Middle frontal gyrus (tissue), 1 donor: ENCODE results near the gene RNF19B.
A peak's percentile ranks its signal among the peaks of the same experiment; 100 is the strongest.
"Not testable (repeated sequence)": the region's sequence is repeated elsewhere in the genome, so short reads cannot be mapped to it uniquely, and the experiment has no call there.

ENCODE experiments used
- DNase-seq: peaks from one replicate; pipeline ENCODE4 v3.0.0-alpha.2; 2015; ENCODE audit warnings: low spot score; ENCODE audit errors: extremely low spot score

RNF19B gene, protein sequence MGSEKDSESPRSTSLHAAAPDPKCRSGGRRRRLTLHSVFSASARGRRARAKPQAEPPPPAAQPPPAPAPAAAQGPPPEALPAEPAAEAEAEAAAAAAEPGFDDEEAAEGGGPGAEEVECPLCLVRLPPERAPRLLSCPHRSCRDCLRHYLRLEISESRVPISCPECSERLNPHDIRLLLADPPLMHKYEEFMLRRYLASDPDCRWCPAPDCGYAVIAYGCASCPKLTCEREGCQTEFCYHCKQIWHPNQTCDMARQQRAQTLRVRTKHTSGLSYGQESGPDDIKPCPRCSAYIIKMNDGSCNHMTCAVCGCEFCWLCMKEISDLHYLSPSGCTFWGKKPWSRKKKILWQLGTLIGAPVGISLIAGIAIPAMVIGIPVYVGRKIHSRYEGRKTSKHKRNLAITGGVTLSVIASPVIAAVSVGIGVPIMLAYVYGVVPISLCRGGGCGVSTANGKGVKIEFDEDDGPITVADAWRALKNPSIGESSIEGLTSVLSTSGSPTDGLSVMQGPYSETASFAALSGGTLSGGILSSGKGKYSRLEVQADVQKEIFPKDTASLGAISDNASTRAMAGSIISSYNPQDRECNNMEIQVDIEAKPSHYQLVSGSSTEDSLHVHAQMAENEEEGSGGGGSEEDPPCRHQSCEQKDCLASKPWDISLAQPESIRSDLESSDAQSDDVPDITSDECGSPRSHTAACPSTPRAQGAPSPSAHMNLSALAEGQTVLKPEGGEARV

DNA sequence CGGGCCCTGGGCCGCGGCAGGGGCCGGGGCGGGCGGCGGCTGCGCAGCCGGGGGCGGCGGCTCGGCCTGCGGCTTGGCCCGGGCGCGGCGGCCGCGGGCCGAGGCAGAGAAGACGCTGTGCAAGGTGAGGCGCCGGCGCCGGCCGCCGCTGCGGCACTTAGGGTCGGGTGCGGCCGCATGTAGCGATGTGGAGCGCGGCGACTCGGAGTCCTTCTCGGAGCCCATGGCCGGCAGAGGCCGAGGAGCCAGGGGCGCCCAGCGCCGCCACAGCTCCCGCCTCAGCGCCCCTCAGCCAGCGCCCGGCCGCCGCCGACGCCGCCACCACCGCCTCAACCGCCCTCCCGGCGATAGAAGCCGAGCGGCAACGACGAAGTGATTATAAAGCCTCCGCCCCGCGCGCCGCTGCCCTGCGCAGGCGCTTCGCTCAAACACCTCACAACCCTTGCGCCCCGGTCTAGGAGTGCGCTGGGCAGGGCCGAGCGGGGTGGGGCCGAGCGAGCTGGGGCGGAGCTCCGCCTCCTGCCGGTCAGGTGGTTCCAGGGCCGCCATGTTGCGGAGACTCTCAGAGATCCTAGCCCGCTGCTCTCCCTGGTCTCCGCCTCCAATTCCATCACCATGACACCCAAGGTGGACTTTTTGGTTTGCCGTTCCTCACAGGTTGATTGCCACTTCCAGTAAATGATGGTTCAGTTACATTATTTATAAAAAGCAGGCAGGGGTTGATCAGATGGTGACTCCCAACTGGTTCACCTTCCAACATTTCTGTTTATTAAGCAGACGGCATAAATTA lies at the start of gene RNF19B:
Gene RNF19B (minus strand): TSS at position 349 of the 790 bp plus-strand sequence. CDS start 124 bp downstream, at position 225.
- DNase-seq = peak; percentile 88

DNA sequence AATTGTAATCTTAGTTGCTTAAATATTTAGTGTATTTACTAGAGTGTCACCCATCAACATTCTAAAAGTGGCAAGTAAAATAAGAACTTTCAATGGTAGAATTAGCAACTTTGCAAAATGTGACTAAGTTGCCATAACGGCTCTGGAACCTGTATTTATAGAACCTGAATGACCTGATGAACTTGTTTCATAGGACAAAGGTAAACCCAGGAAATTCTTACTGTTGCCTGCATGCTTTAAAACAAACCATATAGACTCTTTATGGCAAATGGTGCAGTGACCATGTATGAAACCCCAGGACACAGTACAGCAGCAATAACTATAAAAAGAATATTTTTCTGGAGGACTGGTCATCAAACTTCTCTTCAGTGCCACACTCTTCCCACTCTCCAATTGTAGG lies 49.2 kb upstream of the RNF19B start:
- DNase-seq = no peak

DNA sequence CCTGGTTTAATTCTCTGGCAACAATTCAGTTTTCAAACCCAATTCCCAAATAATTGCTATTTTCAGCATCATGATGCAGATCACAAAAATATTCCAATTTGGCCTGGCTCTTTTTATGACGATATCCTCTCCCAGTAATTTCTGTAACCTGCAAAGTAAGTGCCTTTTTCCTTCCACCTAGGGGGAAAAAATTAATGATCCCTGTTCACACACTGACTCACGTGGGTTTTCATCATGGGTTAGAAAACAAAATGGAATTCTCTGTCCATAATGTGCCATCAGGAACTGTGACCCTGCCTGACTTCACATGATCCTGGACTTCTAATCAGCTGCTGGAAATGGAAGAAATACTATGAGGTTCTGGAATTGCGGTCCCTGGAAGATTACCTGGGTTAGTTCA lies 47.6 kb upstream of the RNF19B start:
- DNase-seq = no peak

- no peak for DNase-seq
Observed at GRCh38 chr1:33010932-33011731, 46.5 kb upstream of the RNF19B start.

DNA sequence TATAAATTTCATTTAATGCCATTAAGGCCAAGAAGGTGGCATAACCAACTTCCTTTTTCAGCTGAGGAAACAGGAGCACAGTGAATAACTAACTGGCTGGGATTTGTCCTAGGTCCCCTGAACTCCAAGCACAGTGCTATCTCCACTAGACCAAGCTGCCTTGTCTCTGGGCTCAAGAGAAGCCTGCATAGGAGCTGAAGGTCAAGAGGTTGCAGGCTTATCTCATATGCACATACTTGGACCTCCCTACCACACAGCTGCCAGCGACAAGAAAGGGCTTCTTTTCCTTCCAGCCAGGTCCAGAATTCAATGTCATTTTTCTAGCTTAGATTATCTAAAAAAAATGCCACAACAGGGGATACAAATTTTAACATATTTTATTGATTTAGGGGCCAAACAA lies 45.0 kb upstream of the RNF19B start:
- no peak for DNase-seq

GRCh38 chr1:33008051-33008914 lies 43.7 kb upstream of the RNF19B start:
- no peak for DNase-seq

DNA sequence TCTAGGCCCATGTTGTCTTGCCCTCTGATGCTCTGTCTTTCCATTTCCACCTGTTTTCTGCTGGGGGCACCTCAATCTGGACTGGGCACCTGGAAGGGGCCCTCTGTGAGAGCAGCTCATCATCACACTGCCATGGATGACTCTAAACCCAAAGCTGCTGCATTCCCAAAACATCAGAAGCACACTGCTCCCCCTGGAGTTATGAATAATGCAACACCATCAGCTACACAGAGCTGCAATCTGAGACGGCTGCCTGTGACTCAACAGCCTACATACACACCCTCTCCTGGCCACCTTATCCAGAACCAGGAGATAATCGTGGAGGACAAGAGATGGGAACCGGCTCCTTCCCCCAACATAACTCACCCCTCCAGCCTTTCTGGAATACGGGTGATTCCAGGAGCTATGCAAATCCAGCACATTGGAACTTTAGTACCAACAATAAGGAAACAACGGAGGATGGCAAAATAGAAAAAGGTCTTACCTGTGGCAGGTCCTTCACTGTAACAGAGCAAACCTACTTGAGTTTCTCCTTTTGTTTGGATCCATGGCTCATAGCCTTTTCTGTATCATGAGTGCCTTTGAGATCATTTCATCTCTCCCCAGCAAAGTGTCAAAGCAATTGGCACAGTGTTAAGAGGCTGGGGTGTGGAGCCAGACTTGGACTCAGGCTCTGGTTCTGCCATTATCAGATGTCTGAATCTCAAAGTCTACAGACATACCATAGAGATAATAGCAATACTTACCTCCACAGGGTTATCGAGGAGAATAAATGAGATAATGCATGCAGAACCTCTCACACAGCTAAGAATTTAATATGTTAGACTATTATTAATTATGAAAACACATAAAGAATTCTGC lies 42.8 kb upstream of the RNF19B start:
- DNase-seq = peak; percentile 30

DNA sequence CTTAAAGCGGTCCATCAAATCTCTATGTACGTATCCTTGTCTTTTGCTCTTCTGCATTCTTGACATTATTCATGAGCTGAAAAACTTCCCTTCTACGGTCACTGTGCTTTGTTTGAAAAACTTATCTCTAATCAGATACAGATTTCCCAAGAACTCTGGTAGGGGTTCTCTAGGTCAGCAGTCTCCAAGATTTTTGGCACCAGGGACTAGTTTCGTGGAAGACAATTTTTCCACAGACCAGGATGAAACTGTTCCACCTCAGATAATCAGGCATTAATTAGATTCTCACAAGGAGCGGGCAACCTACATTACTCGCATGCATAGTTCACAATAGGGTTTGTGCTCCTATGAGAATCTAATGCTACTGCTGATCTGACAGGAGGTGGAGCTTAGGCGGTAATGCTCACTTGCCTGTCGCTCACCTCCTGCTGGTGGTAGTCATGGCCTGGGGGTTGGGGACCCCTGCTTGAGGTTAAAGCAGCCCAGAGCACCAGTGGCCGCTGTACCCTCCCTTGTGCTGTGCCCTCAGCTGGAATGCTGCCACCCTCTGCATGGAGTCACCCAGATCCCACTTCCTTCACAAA lies 41.3 kb upstream of the RNF19B start:
- DNase-seq = no peak

DNA sequence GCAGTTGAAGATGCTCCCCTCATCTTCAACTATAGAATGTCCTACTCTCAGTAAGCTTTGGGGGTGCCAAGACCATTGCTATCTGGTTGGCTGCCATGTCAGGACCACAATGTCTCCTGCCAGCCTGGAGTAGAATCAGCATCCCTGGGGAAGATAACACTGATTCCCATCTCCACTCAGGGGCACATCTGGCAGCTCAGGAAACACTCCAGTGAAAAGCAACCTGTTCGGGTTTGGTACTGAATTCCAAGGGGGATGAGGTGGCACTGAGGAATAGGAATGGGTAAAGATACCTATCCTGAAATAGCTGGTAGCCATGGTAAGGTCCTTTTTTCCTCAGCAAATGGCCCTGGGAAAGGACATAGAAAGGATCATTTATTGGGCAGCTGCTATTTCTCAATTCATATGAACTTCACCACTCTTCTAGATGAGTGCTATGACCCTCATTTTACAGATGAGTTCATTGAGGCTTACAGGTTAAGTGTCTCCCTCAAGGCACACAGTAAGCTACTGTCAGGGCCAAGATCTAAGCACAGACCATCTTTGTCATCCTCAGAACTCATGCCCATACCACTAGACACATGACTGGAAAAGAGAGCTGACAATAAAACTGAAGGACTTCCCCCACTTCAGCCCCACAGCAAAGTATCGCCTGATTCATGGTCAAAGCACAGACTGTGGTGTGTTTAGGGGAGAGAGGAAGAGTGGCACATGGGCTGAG lies 40.7 kb upstream of the RNF19B start:
- DNase-seq = no peak

GRCh38 chr1:33004613-33005012 lies 40.0 kb upstream of the RNF19B start:
- no peak for DNase-seq

DNA sequence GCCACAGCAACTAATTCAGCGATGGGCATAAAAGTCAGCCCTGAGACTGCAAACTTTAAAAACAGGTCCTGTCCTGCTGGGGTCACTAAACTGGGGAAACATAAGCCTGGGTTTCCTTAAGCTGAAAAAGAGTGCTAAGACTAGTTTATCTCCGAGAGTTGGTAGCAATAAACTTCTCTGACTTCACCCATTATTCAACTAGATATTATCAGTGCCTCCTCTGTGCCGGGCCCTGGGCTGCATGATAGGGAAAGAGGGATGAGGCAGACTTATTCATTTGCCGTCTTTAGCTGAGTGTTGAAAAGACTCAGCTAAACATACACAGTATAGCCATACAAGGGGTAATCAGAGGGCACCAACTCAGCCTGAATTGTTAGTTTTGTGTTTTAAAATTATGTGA lies 39.0 kb upstream of the RNF19B start:
- DNase-seq = no peak

DNA sequence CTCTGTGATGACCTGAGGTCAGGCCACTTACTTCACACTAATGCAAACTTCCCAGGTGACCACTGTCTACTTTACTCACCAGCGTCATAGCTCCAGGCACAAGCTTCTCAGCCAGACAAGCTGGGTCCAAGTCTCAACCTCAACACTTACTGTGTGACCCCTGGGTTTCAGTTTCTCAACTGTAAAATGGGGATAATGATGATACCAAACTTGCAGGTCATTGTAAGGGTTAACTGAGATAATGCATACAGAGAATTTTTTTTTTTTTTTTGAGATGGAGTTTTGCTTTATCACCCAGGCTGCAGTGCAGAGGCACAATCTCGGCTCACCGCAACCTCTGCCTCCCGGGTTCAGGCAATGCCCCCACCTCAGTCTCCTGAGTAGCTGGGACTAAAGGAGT lies 37.4 kb upstream of the RNF19B start:
- no peak for DNase-seq

- no peak for DNase-seq
Observed at GRCh38 chr1:33001282-33001681, 36.7 kb upstream of the RNF19B start.

GRCh38 chr1:33000427-33001026 lies 35.9 kb upstream of the RNF19B start:
- DNase-seq = no peak

DNA sequence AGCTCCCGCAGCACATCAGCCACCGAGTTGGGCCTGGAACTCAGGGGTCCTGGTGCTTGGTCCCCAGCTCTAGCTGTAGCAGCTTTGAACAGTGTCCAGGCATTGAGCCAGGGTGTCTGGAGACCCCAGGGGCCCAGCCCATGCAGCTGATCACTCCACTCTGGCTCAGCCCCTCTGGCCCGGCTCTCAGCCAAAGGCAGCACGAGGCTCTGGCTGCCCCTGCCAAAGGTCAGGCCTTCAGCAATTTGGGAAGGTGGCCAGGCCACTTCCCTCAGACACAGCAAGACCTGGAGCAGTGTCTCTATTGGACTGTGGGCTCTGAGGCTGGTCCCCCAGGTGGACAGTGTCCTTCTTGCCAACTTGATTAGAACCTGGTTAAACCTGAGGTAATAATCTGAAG lies 34.4 kb upstream of the RNF19B start:
- DNase-seq = no peak

GRCh38 chr1:32998064-32998463 lies 33.5 kb upstream of the RNF19B start:
- no peak for DNase-seq

GRCh38 chr1:32997381-32997891 lies 32.8 kb upstream of the RNF19B start:
- no peak for DNase-seq

- DNase-seq = not testable (repeated sequence)
Observed at GRCh38 chr1:32993324-32993636, 28.7 kb upstream of the RNF19B start.
